ENCODE data around the gene GPR142. TPM values are rescaled to one million over a fixed set of nuclear protein-coding genes. Genes with fewer than 3 reads are reported as not detected.

The GPR142 gene
- total and polyA plus RNA-seq, 11 donors: not detected

GRCh38 chr17:74340470-74341023 lies 26.8 kb upstream of the GPR142 start:
- Histone ChIP-seq H3K27ac (no peak overlapping the region), H3K4me3 (no peak overlapping the region), H3K27me3 (peaks cover 0 to 8% (median 0%) of the 10 kb centered on the region in 9 donors), H3K4me1 (peaks cover 0 to 4% (median 0%) of the 10 kb centered on the region in 12 donors), H3K36me3 (no peaks in the 10 kb centered on the region), H3K9me3 (no peaks in the 10 kb centered on the region)
- DNase-seq: no peak
- TF ChIP-seq POLR2A (IDR thresholded peaks at IDR 0.05) (no peak), CTCF (IDR thresholded peaks at IDR 0.05) (no peak)
- intact Hi-C loops (cut with DNase I): no loop called here
- 80 to 85% (median 83%) methylated on average over 12 to 13 of the region's 13 CpGs for WGBS, 4 donors
- no peak for ATAC-seq

GRCh38 chr17:74342224-74342623 lies 25.1 kb upstream of the GPR142 start:
- peaks cover 0 to 4% (median 0%) of the 10 kb centered on the region in 12 donors for H3K4me1 ChIP-seq
- no peaks in the 10 kb centered on the region for H3K9me3 ChIP-seq
- no peaks in the 10 kb centered on the region for H3K36me3 ChIP-seq
- ATAC-seq (no peak), DNase-seq (no peak)
- no peak overlapping the region for H3K27ac ChIP-seq
- TF ChIP-seq POLR2A (IDR thresholded peaks at IDR 0.05) (no peak), CTCF (IDR thresholded peaks at IDR 0.05) (no peak)
- intact Hi-C loops (cut with DNase I): no loop called here
- 72 to 92% (median 76%) methylated on average over 4 to 10 of the region's 10 CpGs for WGBS, 4 donors
- no peak overlapping the region for H3K4me3 ChIP-seq
- peaks cover 0 to 8% (median 0%) of the 10 kb centered on the region in 9 donors for H3K27me3 ChIP-seq

GRCh38 chr17:74343121-74343520 lies 24.2 kb upstream of the GPR142 start:
- intact Hi-C loops (cut with DNase I): no loop called here
- DNase-seq: no peak
- H3K27me3 ChIP-seq: peaks cover 0 to 8% (median 0%) of the 10 kb centered on the region in 9 donors

More at GRCh38 chr17:74343121-74343520, 24.2 kb upstream of the GPR142 start:
- WGBS, 4 donors: 70 to 96% (median 85%) methylated on average over 2 to 8 of the region's 8 CpGs
- H3K4me1 ChIP-seq: no peaks in the 10 kb centered on the region
- H3K36me3 ChIP-seq: no peaks in the 10 kb centered on the region
- H3K4me3 ChIP-seq: no peak overlapping the region
- TF ChIP-seq POLR2A (IDR thresholded peaks at IDR 0.05) (no peak), CTCF (IDR thresholded peaks at IDR 0.05) (no peak)
- no peak for ATAC-seq
- no peak overlapping the region for H3K27ac ChIP-seq
- H3K9me3 ChIP-seq: no peaks in the 10 kb centered on the region

All from heart left ventricle (tissue), 16 donors.